ENCODE results near the gene COL9A1.

- peak; percentile 39 for TF ChIP-seq POLR2A (IDR thresholded peaks at IDR 0.05; ENCODE audit: low read length)
- TF ChIP-seq GATA1 (IDR thresholded peaks at IDR 0.05; ENCODE audit: low read depth, low read length) = no peak
Observed at GRCh38 chr6:70337743-70338105, 34.8 kb upstream of the COL9A1 start.
